ENCODE measurements around the gene PRDM16. TPM values are rescaled to one million over a fixed set of nuclear protein-coding genes. Genes with fewer than 3 reads are reported as not detected.
"Not testable (repeated sequence)": the region's sequence is repeated elsewhere in the genome, so short reads cannot be mapped to it uniquely, and the experiment has no call there.

PRDM16 gene
- total and polyA plus RNA-seq, 2 donors (not counting 1 experiment from before 2014, with no cell fraction given): 0.03 to 0.12 TPM

DNA sequence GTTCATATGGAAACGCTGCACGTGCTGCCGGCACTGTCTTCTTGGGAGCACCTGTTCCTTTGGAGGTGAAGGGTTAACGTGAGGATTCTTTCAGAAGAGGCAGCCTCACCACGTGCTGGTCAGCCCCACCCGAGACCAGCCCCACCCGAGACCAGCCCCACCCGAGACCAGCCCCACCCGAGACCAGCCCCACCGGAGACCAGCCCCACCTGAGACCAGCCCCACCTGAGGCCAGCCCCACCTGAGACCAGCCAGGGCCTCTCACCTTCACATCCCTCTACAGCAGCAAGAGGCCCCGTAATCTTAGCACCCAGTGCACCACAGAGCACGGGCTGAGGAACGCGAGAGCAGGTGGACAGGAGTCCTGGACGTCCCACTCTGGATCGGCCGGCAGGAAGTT, 18.0 kb downstream of the PRDM16 start:
- DNase-seq (no peak), ATAC-seq (ENCODE audit: low read depth) (no peak)
- H3K4me1 ChIP-seq (ENCODE audit: control insufficient read depth in 2 of 2, insufficient read depth in 2 of 2, low read length in 2 of 2): no peaks in the 10 kb centered on the region
- no peaks in the 10 kb centered on the region for H3K9me3 ChIP-seq (ENCODE audit: control extremely low read depth in 1 of 3, control insufficient read depth in 2 of 3, insufficient read depth in 1 of 3, low read length in 2 of 3)
- H3K27me3 Mint-ChIP-seq: peaks cover 3% of the 10 kb centered on the region
- no peak overlapping the region for H3K4me3 ChIP-seq (ENCODE audit: control extremely low read depth in 1 of 5, extremely low read depth in 1 of 5, insufficient read depth in 1 of 5, low read depth in 2 of 5, low read length in 4 of 5)
- intact Hi-C loops (cut with micrococcal nuclease): no loop called here
- no peaks in the 10 kb centered on the region for H3K4me1 Mint-ChIP-seq
- no peak overlapping the region for H3K4me2 ChIP-seq (replicated peaks; ENCODE audit: low read depth, low read length, poor library complexity, severe bottlenecking)
- TF ChIP-seq EZH2 (IDR thresholded peaks at IDR 0.05; ENCODE audit: borderline replicate concordance, insufficient read depth, low read depth, low read length, poor library complexity, severe bottlenecking): no peak
- TF ChIP-seq, protein P1, sequence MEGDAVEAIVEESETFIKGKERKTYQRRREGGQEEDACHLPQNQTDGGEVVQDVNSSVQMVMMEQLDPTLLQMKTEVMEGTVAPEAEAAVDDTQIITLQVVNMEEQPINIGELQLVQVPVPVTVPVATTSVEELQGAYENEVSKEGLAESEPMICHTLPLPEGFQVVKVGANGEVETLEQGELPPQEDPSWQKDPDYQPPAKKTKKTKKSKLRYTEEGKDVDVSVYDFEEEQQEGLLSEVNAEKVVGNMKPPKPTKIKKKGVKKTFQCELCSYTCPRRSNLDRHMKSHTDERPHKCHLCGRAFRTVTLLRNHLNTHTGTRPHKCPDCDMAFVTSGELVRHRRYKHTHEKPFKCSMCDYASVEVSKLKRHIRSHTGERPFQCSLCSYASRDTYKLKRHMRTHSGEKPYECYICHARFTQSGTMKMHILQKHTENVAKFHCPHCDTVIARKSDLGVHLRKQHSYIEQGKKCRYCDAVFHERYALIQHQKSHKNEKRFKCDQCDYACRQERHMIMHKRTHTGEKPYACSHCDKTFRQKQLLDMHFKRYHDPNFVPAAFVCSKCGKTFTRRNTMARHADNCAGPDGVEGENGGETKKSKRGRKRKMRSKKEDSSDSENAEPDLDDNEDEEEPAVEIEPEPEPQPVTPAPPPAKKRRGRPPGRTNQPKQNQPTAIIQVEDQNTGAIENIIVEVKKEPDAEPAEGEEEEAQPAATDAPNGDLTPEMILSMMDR (IDR thresholded peaks at IDR 0.05): no peak
- ChIA-PET POLR2A (no interaction called here), CTCF (no interaction called here)
- H3K27ac Mint-ChIP-seq: no peak overlapping the region
- H4K20me1 ChIP-seq (ENCODE audit: control insufficient read depth, insufficient read depth, low read length, poor library complexity, severe bottlenecking): no peaks in the 10 kb centered on the region
- no peaks in the 10 kb centered on the region for H3K79me2 ChIP-seq (ENCODE audit: control insufficient read depth, insufficient read depth, low read length)
- H3K27ac ChIP-seq (ENCODE audit: low read length in 2 of 2): no peak overlapping the region
- H2AFZ ChIP-seq (ENCODE audit: insufficient read depth, low read depth, low read length, poor library complexity, severe bottlenecking): no peak overlapping the region
- no peak overlapping the region for H3K4me3 Mint-ChIP-seq
- no peaks in the 10 kb centered on the region for H3K27me3 ChIP-seq (replicated peaks in 1 of 4; ENCODE audit: control extremely low read depth in 1 of 4, control insufficient read depth in 3 of 4, insufficient read depth in 4 of 4, low read length in 3 of 4)
- no peak overlapping the region for H3K9ac ChIP-seq (ENCODE audit: low read length)
- 89% methylated on average over 14 of the region's 17 CpGs for WGBS (ENCODE audit: insufficient coverage)
- H3K9me3 Mint-ChIP-seq (ENCODE audit: insufficient read depth): no peaks in the 10 kb centered on the region
- H3K36me3 ChIP-seq (replicated peaks in 1 of 2; ENCODE audit: control extremely low read depth in 1 of 2, control insufficient read depth in 1 of 2, extremely low read depth in 1 of 2, insufficient read depth in 2 of 2, low read length in 1 of 2): no peaks in the 10 kb centered on the region

DNA sequence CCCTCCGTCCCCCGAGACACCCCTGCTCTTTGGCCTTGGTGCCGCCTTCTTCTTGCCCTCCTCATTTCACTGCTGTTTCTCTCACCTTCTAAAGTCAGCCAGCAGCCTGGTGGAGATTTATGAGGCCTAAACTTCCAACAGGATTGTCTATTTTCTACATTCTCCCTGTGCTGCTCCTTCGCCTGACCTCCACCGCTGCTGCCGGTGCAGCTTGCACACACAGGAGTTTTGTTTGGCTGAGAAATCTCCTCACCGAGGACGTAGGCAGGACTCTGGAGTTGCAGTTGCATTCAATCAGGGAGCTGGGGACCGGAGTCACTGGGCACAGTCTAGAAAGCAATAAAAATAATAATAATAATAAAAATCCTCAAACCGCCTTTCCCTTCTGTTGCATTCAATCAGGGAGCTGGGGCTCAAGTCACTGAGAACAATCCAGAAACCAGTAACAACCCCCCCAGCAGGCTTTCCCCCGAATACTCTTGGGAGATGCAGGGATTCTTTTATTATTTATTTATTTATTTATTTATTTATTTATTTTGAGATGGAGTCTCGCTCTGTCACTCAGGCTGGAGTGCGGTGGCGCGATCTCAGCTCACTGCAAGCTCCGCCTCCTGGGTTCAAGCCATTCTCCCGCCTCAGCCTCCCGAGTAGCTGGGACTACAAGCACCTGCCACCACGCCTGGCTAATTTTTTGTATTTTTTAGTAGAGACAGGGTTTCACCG, 19.1 kb downstream of the PRDM16 start:
- H3K27me3 Mint-ChIP-seq; intact Hi-C loops (cut with micrococcal nuclease); H4K20me1 ChIP-seq (ENCODE audit: control insufficient read depth, insufficient read depth, low read length, poor library complexity, severe bottlenecking); POLR2A ChIA-PET; H3K4me2 ChIP-seq (replicated peaks; ENCODE audit: low read depth, low read length, poor library complexity, severe bottlenecking); H3K4me1 Mint-ChIP-seq; H3K4me1 ChIP-seq (ENCODE audit: control insufficient read depth in 2 of 2, insufficient read depth in 2 of 2, low read length in 2 of 2); H3K4me3 ChIP-seq (ENCODE audit: control extremely low read depth in 1 of 5, extremely low read depth in 1 of 5, insufficient read depth in 1 of 5, low read depth in 2 of 5, low read length in 4 of 5); DNase-seq; H3K9me3 ChIP-seq (ENCODE audit: control extremely low read depth in 1 of 3, control insufficient read depth in 2 of 3, insufficient read depth in 1 of 3, low read length in 2 of 3); H3K27me3 ChIP-seq (replicated peaks in 1 of 4; ENCODE audit: control extremely low read depth in 1 of 4, control insufficient read depth in 3 of 4, insufficient read depth in 4 of 4, low read length in 3 of 4); H3K27ac Mint-ChIP-seq; H3K9me3 Mint-ChIP-seq (ENCODE audit: insufficient read depth); H3K36me3 ChIP-seq (replicated peaks in 1 of 2; ENCODE audit: control extremely low read depth in 1 of 2, control insufficient read depth in 1 of 2, extremely low read depth in 1 of 2, insufficient read depth in 2 of 2, low read length in 1 of 2); H2AFZ ChIP-seq (ENCODE audit: insufficient read depth, low read depth, low read length, poor library complexity, severe bottlenecking); H3K79me2 ChIP-seq (ENCODE audit: control insufficient read depth, insufficient read depth, low read length); ATAC-seq (ENCODE audit: low read depth); H3K27ac ChIP-seq (ENCODE audit: low read length in 2 of 2); CTCF ChIA-PET; H3K9ac ChIP-seq (ENCODE audit: low read length); H3K4me3 Mint-ChIP-seq: not testable (repeated sequence)
- WGBS (ENCODE audit: insufficient coverage): 99% methylated on average over 9 of the region's 20 CpGs
